ENCODE measurements around the gene ACSL6.

The ACSL6 gene

GRCh38 chr5:131999441-132000240, 11.8 kb downstream of the ACSL6 start:
- DNase-seq: no peak

DNA sequence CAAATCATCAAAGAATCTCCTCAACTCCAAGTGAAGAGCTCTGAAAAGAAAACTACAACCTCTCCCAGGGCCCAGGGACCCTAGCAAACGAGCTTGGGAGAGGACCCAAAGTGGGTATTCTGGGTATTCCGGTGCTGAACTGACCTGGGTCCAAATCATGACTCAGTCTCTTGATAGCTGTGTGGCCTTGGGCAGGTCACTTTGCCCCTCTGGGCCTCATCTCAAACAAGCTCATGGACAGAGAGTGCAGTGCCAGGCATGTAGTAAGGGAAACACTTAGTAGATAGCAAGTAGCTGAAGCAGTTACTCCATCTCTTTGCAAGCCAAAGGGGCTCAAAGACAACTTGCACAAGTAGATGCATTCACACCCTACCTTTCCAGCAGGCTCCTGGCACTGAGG, 12.4 kb downstream of the ACSL6 start:
- DNase-seq: no peak

GRCh38 chr5:131998431-131999040, 12.9 kb downstream of the ACSL6 start:
- no peak for DNase-seq

- no peak for DNase-seq
Measured at GRCh38 chr5:131997727-131998117, 13.7 kb downstream of the ACSL6 start.

DNA sequence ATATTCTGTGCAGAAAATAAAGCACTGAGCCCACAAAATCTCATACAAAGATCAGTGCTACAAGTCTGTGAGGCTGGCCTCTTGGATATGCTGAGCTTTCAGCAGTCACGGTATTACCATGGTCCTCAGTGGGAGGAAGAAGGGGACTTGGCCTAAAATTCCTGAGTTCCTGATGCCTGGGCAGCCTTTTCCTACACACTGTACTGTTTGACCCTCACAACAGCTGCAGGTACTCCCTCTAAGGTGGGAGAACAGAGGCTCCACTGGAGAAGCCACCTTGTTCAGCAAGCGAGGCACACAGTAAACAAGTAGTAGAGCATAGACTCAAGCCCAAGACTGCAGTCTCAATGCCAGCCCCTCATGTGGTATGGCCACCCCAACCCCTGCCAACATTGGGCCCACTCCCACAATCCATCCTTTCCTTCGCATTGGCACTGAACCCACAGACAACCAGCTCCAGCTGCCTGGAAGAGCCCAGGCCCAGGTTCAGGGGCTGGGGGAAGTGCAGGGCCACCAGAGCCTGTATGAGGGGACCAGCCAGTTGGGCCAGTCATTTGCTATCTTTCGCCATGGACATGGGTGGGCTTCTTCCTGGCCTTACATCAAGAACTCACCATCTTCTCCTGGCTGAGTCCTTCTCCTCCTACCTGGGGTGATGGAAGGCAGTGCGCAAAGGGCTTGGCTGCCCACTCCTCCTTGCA, 14.3 kb downstream of the ACSL6 start:
- DNase-seq: no peak

- no peak for DNase-seq
Measured at GRCh38 chr5:131996210-131997025, 15.0 kb downstream of the ACSL6 start.

DNA sequence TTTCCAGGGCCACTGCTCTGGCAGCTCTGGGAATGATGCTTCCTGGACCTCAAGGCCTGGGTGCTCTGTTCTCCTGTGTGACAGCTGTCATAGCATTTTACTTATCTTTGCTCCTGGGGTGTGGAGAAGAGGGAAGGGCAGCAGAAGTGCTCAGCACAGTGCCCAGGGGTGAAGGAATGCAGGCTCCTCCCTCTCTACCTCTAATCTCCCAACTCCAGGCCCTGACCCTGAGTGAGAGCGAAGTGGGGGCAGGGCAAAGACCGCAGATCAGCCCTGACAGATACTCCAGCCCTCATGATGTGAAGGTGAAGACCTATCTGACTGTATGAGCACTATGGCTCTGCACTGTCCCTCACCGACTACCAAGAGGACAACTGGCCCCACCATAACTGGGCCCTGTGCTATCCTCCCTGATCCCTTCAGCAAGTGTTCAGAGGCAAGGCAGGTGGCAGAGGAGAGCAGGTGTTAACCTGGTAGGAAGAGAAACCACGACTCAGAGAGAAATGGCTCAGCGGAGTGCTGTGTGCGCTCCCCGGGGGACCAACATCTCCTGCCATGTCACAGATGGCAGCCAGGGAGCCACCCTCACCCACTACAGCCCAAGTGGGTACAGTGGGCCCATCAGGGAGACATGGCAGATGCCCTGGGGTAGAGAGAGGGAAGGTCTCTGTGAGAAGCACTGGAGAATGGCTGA, 16.8 kb downstream of the ACSL6 start:
- no peak for DNase-seq

DNA sequence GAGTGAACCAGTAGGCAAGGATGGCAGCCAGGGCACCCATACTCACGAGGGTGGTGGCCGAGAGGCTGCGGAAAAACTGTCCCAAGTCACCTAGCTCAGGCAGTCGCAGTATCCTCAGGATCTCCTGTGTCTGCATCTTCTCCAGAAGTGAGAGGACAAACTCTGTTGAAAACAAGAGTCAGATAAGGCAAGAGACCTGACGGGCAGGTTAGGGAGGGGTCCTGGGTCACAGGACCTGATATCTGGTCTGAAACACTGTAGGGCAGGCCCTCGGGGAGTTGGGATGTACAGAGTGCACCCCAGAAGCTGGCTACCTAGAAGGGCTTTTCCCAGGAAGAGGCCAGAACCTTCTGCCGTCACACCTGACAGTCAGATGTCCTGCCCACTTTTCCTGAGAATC, 17.4 kb downstream of the ACSL6 start:
- DNase-seq: no peak

GRCh38 chr5:131993676-131994075, 17.8 kb downstream of the ACSL6 start:
- no peak for DNase-seq

- no peak for DNase-seq
Measured at GRCh38 chr5:131992370-131992769, 19.1 kb downstream of the ACSL6 start.

GRCh38 chr5:131991593-131992324, 19.7 kb downstream of the ACSL6 start:
- no peak for DNase-seq

GRCh38 chr5:131990716-131991115, 20.7 kb downstream of the ACSL6 start:
- DNase-seq: no peak

- DNase-seq: no peak
Measured at GRCh38 chr5:131988601-131989000, 22.9 kb downstream of the ACSL6 start.

DNA sequence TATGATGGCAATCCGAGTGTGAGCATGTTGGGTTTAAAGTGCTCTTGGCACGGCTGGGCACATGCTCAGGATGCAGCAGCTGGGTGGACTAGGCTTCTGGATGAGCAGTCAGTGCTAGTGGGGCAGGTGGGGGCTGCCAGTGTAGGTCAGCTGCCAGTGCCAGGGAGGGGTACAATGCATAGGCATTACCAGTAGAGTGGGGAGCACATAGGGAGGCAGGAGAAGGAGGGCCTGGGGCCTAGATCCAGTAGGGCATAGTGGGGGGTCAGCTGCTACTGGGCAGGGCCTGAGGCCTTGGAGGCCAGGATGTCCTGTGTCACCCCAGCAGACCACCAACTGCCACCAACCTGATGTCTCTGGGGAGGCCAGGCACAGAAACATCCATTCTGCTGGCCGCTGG, 24.2 kb downstream of the ACSL6 start:
- no peak for DNase-seq

- DNase-seq: no peak
Measured at GRCh38 chr5:131986161-131986912, 25.1 kb downstream of the ACSL6 start.

DNA sequence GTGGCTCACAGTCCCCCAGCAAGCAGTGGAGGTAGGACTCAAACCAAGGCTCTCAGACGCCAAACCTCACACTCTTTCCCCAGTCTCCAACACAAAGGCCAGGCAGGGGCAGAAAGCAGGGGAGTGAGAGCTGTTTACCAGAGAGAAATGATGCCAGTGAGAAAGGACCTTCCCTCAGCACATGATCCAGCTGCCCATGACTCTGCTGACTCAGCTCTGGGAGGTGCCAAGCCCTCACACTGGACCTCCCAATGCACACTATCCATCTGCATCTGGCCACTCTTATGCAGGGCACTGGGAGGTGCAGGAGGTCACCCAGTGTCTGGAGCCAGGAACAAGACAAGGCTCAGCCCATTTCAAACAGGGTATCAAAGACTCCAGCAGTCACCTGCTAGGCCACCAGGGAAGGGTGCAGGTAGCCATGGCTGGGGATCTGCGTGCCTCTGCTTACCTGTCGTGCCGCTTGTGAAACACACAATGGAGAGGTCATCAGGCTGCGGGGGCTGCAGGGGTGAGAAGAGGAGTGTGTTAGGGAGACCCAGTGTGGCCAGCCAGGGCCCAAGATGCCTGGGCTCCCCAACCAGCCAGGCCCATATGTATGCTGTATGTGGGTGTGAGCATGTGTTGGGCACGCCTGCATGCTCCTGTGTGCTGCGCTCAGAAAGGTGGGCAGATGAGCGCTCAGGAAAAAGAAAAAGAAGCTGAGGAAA, 26.3 kb downstream of the ACSL6 start:
- DNase-seq: no peak

DNA sequence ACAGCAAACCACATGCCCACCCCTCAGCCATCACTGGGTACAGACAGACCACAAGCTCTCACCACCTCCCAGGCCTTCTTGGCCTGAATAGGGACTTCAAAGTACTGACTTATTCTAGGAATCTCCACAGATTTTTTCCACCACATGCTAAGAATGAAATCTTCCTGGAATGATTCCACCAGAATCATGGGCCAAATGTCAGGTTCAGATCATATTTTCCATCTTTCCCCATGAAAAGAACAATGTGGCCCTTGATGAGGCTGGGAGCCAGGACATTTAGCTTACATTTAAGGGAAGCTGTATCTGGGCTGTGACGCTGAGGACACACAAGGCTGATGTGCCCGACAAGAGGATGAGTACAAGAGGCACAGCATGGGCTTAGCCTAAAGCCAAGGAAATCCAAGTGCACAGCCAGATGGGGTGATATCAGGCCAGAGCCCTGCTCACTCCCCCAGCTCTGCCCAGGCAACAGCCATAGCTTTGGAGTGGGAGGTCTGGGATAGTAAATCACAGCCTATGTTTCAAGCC, 28.1 kb downstream of the ACSL6 start:
- DNase-seq: no peak

DNA sequence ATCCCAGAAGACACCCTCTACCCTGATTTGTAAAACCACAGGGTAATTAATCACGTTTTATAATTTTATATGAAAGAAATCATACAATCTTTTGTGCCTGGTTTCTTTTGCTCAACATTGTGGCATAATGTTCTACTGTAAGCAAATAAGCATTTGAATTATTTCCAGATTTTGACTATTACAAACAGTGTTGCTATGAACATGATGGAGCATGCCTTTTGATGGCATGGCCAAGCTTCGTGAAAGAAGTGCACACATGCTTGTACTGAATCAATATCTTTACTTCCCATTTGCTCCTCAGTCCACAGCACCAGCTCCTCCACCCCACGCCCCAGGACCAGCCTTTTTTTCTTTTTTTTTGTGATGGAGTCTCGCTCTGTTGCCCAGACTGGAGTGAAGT, 29.9 kb downstream of the ACSL6 start:
- DNase-seq: no peak

GRCh38 chr5:131980696-131981095, 30.8 kb downstream of the ACSL6 start:
- DNase-seq: no peak

DNA sequence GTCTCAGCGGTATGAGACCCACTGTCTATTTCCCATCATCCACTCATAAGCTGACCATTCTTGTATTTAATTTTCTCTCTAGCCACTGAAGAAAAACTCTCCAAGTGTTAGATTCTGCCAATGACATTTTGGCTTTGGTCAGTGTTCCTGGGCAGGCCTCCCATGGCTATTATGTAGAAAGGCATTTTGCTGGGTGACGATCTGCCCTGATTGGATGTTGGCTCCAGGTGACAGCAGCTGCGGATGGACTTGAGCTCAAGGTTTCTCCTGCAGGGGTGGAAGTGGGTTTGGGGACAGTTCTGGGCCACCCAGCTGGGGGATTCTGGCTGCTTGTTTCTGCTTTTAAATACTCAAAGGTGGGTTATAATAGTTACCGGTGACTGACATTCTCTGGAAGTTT, 31.6 kb downstream of the ACSL6 start:
- no peak for DNase-seq
